T-helper 2 cell (primary cell): Measurements from ENCODE around the gene SELE.
A peak's percentile ranks its signal among the peaks of the same experiment; 100 is the strongest.
"Not testable (repeated sequence)": the region's sequence is repeated elsewhere in the genome, so short reads cannot be mapped to it uniquely, and the experiment has no call there.

ENCODE experiments used
- DNase-seq, 5 experiments: peaks; one replicate each; pipeline versions ENCODE4 v3.0.0 to v3.0.0-alpha.2; 2012 to 2022

SELE gene

GRCh38 chr1:169723763-169724162, 10.1 kb downstream of the SELE start:
- DNase-seq = no peak

GRCh38 chr1:169722779-169723178, 11.1 kb downstream of the SELE start:
- DNase-seq = peak in 1 of 5 experiments; percentile 28

- not testable (repeated sequence) for DNase-seq
These were observed 18.8 kb downstream of the SELE start for GRCh38 chr1:169715100-169715499.

- DNase-seq = not testable (repeated sequence)
These were observed 20.8 kb downstream of the SELE start for GRCh38 chr1:169713090-169713489.

DNA sequence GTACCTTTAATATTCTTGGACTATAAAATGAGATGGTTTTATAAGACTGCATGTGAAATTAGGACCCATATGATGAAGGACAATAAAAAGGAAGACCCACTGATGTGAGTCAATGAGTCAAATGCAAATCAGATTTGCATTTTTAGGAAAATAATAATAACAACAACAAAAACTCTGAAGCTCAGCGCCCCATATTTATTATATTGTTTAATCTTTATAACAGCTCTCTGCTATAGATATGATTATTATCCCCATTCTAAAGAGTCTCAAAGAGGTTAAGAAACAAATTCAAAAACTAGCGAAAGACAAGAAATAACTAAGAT, 21.6 kb downstream of the SELE start:
- DNase-seq = no peak

- peak in 4 of 5 experiments; percentile 48 to 89 (median 56) for DNase-seq
These were observed 22.2 kb downstream of the SELE start, which contains the start of gene SELL for GRCh38 chr1:169711469-169712308. Gene SELL, minus strand, starts transcription at chr1:169711620. Its CDS starts 122 bp downstream, at chr1:169711498.

GRCh38 chr1:169708647-169709046, 25.2 kb downstream of the SELE start:
- DNase-seq = peak in 1 of 5 experiments; percentile 58

GRCh38 chr1:169707912-169708604, 25.8 kb downstream of the SELE start:
- DNase-seq = peak in 1 of 5 experiments; percentile 73

GRCh38 chr1:169704797-169705196, 29.1 kb downstream of the SELE start:
- no peak for DNase-seq

- DNase-seq = peak in 1 of 5 experiments; percentile 62
These were observed 32.4 kb downstream of the SELE start for GRCh38 chr1:169701261-169702005.

DNA sequence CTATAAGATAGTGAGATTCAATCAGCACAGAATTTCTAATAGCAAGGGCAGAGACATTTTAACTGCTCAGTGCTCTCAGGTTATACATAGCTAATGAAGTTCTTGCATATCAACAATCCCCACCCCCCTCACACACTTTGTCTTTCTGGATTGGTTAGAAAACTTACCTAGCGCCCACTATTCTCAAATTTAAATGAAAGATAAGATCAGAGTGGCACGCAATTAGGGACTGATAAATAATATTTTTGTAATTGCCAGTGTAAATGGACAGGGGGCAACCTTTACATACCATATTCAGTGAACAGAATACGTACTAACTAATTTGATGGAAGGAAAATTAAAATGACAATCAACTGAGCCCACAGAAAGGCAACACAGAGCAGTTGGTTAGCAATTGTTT, 34.2 kb downstream of the SELE start:
- DNase-seq = peak in 1 of 5 experiments; percentile 55

GRCh38 chr1:169698976-169699375, 34.9 kb downstream of the SELE start:
- DNase-seq = peak in 1 of 5 experiments; percentile 95

DNA sequence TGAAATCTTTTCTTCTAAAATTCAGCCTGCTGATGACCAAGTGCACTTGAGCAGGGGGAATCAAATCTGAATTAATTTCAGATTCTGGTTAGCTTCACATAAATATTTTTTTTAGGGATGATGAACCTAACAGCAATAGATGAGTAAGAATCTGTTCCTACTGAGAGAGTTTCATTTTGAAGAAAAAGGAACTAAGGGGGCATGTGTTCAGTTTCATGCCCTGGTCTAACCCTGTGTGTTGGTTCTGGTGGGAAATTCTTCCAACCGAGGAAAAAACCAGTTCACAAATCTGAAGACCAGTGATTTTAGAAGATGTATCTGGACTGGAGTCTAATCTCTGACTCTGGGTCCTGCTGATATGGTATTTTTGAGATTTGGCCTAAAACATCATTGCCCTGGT, 36.1 kb downstream of the SELE start:
- peak in 1 of 5 experiments; percentile 25 for DNase-seq

DNA sequence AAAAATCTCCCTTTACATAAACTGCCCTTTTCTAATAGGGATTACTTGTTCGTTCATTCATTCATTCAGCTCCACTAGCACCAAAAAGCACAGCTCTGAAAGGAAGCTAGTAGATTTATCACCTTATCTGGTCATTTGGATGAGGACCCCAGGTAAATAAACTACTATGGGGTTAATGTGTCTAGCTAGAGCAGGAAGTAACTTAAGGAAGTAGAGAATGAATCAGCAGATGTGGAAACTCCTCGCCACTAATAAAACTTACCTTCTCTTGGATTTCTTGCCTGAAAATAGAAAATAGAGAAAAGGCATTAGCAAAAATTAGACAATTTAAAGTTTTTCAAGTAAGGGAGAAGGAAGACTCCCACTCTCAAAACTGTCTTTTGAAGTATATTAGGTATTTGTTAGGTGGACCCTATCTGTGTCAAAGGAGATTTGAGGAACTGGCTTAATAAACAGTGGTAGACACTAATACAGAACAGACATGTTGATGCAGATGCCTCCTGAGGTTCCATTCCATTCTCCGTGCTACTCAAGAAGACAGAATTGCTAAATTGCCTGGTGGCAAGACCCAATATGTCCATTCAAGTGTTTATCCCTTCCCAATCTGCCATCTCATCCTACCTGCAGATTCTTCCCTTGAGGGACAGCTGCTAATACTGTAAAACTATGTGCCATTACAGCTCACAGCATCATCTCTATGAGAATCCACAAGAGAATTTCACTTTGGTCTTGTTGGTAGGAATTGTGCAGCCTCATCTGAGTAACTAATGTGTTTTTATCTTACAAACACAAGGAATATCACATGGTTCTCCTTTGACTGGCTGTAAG, 37.4 kb downstream of the SELE start:
- DNase-seq = peak in 1 of 5 experiments; percentile 63

- DNase-seq = peak in 3 of 5 experiments; percentile 29 to 96 (median 75)
These were observed 39.4 kb downstream of the SELE start for GRCh38 chr1:169694304-169695075.

- DNase-seq = peak in 2 of 5 experiments; percentile 77 to 98
These were observed 41.0 kb downstream of the SELE start for GRCh38 chr1:169692756-169693460.

- DNase-seq = no peak
These were observed 43.4 kb downstream of the SELE start for GRCh38 chr1:169690489-169690888.

GRCh38 chr1:169689395-169689794, 44.5 kb downstream of the SELE start:
- no peak for DNase-seq

GRCh38 chr1:169688377-169688776, 45.5 kb downstream of the SELE start:
- DNase-seq = not testable (repeated sequence)

DNA sequence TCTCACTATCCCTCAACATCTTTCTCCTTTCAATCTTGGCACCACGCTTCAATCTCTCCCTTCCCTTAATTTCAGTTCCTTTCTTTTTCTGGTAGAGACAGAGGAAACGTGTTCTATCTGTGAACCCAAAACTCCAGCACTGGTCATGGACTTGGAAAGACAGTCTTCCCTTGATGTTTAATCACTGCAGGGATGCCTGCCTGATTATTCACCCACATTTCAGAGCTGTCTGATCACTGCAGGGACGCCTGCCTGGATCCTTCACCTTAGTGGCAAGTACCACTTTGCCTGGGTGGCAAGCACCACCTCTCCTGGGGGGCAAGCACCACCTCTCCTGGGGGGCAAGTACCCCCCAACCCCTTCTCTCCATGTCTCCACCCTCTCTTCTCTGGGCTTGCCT, 50.2 kb downstream of the SELE start:
- DNase-seq = no peak

GRCh38 chr1:169683168-169683567, 50.7 kb downstream of the SELE start:
- not testable (repeated sequence) for DNase-seq
